Caco-2 (cell line): ENCODE results near the gene SF3B2. TPM values are rescaled to one million over a fixed set of nuclear protein-coding genes. Genes with fewer than 3 reads are reported as not detected.
A peak's percentile ranks its signal among the peaks of the same experiment; 100 is the strongest.
"Not testable (repeated sequence)": the region's sequence is repeated elsewhere in the genome, so short reads cannot be mapped to it uniquely, and the experiment has no call there.

Source experiments
- BruUV-seq: library from RNA; stranded (reverse); fragments of 400-500 nt; replicated peaks from 2 replicates; lab custom pipeline; 2021; lab: Mats Ljungman, UMichigan
- CTCF ChIA-PET: fragments of 300-600 bp; sonication (Branson Sonifier 250); formaldehyde crosslinking; loops from one replicate; lab custom pipeline; 2022; ENCODE audit warnings: antibody characterized with exemption; lab: Charles Lee
- POLR2A ChIA-PET: fragments of 300-600 bp; sonication (Branson Sonifier 250); formaldehyde crosslinking; loops from one replicate; lab custom pipeline; 2022; ENCODE audit warnings: antibody characterized with exemption; lab: Charles Lee
- DNase-seq, 2 experiments: peaks; one replicate each; pipeline versions ENCODE4 v3.0.0 to v3.0.0-alpha.2; 2020 to 2022
- H3K27me3 ChIP-seq: replicated peaks from 2 replicates; pipeline ENCODE4 v1.6.0; 2011; ENCODE audit warnings: low read length; ENCODE audit not compliant: control insufficient read depth, insufficient read depth
- H3K36me3 ChIP-seq: 2 replicates; pipeline ENCODE4 v1.5.1; 2011; ENCODE audit warnings: low read length; ENCODE audit not compliant: control insufficient read depth, insufficient read depth
- H3K4me1 ChIP-seq: fragments of 250-450 bp; sonication (Bioruptor Pico); 2 replicates; pipeline ENCODE4 v1.5.1; 2020; ENCODE audit warnings: mild to moderate bottlenecking
- H3K4me3 ChIP-seq: 2 replicates; pipeline ENCODE4 v1.5.1; 2011; ENCODE audit warnings: low read depth, mild to moderate bottlenecking, control low read depth, low read length
- H3K9me3 ChIP-seq: fragments of 250-450 bp; sonication (Bioruptor Pico); 2 replicates; pipeline ENCODE4 v1.5.1; 2020; ENCODE audit warnings: mild to moderate bottlenecking, moderate library complexity
- H3K27ac Mint-ChIP-seq: one replicate; pipeline ENCODE4 v1.8.0; 2022; ENCODE audit warnings: mixed read lengths; ENCODE audit not compliant: unreplicated experiment
- H3K27me3 Mint-ChIP-seq: one replicate; pipeline ENCODE4 v1.8.0; 2022; ENCODE audit warnings: mixed read lengths; ENCODE audit not compliant: insufficient read depth, unreplicated experiment
- H3K36me3 Mint-ChIP-seq: one replicate; pipeline ENCODE4 v1.8.0; 2022; ENCODE audit warnings: mild to moderate bottlenecking, mixed read lengths; ENCODE audit not compliant: insufficient read depth, unreplicated experiment
- H3K4me1 Mint-ChIP-seq: one replicate; pipeline ENCODE4 v1.8.0; 2022; ENCODE audit warnings: low read depth, mixed read lengths; ENCODE audit not compliant: unreplicated experiment
- H3K4me3 Mint-ChIP-seq: one replicate; pipeline ENCODE4 v1.8.0; 2022; ENCODE audit warnings: mild to moderate bottlenecking, moderate library complexity, mixed read lengths; ENCODE audit not compliant: unreplicated experiment
- H3K9me3 Mint-ChIP-seq: one replicate; pipeline ENCODE4 v1.8.0; 2022; ENCODE audit warnings: mixed read lengths; ENCODE audit not compliant: unreplicated experiment
- intact Hi-C: fragments of 100-400 bp; cut with micrococcal nuclease; formaldehyde crosslinking; loops from one replicate; pipeline ENCODE4 v1.10.0; 2022; ENCODE audit not compliant: unreplicated experiment
- total RNA-seq: library from RNA; stranded (reverse); gene quantifications from 2 replicates; pipeline ENCODE4 v1.2.3, GENCODE V29; 2022
- TF ChIP-seq, protein P1 (sequence below), 2 experiments: fragments of 200-600 bp in 1 of 2; IDR thresholded peaks; 1 replicate in 1 of 2; 2 replicates in 1 of 2; pipeline versions ENCODE4 v1.5.1 to v1.8.0; 2011 to 2022; ENCODE audit warnings: antibody characterized with exemption in 1 of 2, control low read depth in 1 of 2, inconsistent platforms in 1 of 2, low read depth in 1 of 2, low read length in 1 of 2, mild to moderate bottlenecking in 1 of 2, moderate library complexity in 1 of 2; ENCODE audit not compliant: insufficient read depth in 1 of 2, severe bottlenecking in 1 of 2, unreplicated experiment in 1 of 2

The SF3B2 gene
- total RNA-seq, 1 experiment from 2014 or later, result 224 TPM

DNA sequence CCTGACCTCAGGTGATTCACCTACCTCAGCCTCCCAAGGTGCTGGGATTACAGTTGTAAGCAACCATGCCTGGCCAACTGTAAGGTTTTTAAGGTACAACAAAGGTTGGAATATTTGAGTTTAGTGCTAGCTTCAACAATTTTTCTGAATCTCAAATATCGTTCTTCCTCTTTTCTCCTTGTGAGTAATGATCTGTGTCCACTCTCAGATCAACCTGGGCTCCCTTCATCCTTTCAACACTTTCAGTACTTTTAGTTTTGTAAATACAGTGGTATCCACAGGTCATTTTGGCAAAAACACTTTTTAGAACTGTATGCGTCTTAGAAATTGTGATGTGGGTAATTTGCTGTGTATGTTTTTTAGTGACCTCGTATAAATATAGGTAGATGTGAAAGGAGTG lies 25.8 kb downstream of the SF3B2 start:
- H3K4me1 ChIP-seq, result peaks cover 42% of the 10 kb centered on the region
- H3K4me3 ChIP-seq, result no peak overlapping the region
- no peaks in the 10 kb centered on the region for H3K9me3 ChIP-seq
- ChIA-PET CTCF (no interaction called here), POLR2A (interaction anchor here (1.4 kb wide), 1 partner anchor 25 kb away, joined by 4 read pairs; the partner anchor contains the start of gene SF3B2)
- TF ChIP-seq, protein P1, sequence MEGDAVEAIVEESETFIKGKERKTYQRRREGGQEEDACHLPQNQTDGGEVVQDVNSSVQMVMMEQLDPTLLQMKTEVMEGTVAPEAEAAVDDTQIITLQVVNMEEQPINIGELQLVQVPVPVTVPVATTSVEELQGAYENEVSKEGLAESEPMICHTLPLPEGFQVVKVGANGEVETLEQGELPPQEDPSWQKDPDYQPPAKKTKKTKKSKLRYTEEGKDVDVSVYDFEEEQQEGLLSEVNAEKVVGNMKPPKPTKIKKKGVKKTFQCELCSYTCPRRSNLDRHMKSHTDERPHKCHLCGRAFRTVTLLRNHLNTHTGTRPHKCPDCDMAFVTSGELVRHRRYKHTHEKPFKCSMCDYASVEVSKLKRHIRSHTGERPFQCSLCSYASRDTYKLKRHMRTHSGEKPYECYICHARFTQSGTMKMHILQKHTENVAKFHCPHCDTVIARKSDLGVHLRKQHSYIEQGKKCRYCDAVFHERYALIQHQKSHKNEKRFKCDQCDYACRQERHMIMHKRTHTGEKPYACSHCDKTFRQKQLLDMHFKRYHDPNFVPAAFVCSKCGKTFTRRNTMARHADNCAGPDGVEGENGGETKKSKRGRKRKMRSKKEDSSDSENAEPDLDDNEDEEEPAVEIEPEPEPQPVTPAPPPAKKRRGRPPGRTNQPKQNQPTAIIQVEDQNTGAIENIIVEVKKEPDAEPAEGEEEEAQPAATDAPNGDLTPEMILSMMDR (IDR thresholded peaks at IDR 0.05; ENCODE audit: insufficient read depth in 1 of 2, low read depth in 1 of 2, low read length in 1 of 2, severe bottlenecking in 1 of 2, unreplicated experiment in 1 of 2), result no peak
- Mint-ChIP-seq H3K9me3 (no peaks in the 10 kb centered on the region), H3K27me3 (no peaks in the 10 kb centered on the region), H3K36me3 (peaks cover 56% of the 10 kb centered on the region), H3K4me3 (no peak overlapping the region), H3K4me1 (peaks cover 28% of the 10 kb centered on the region), H3K27ac (no peak overlapping the region)
- no peaks in the 10 kb centered on the region for H3K36me3 ChIP-seq
- intact Hi-C loops, result no loop called here
- DNase-seq, result no peak
- no TSS peak for BruUV-seq
- no peaks in the 10 kb centered on the region for H3K27me3 ChIP-seq

DNA sequence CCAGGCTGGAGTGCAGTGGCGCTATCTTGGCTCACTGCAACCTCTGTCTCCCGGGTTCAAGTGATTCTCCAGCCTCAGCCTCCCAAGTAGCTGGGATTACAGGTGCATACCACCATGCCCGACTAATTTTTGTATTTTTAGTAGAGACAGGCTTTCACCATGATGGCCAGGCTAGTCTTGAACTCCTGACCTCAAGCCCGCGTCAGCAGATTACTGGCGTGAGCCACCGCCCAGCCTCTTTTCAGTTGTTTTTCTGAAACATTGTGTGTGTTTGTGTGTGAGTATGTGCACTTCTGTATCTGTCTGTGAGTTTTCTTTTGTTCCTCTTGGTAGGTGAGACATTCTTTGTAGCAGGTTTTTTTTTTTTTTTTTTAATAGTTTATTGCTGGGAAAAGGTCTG lies 26.8 kb downstream of the SF3B2 start:
- intact Hi-C loops, POLR2A ChIA-PET: not testable (repeated sequence)
- peak overlapping the region; percentile 67 for H3K27ac Mint-ChIP-seq

GRCh38 chr11:66080055-66080817 lies 28.1 kb downstream of the SF3B2 start:
- Mint-ChIP-seq H3K27ac (peak overlapping the region; percentile 27), H3K27me3 (no peaks in the 10 kb centered on the region)

More for the DNA sequence above, 26.8 kb downstream of the SF3B2 start:
- BruUV-seq, DNase-seq, CTCF ChIA-PET, H3K27me3 Mint-ChIP-seq, H3K4me3 ChIP-seq, H3K4me3 Mint-ChIP-seq, H3K9me3 ChIP-seq, H3K27me3 ChIP-seq, H3K36me3 ChIP-seq, H3K9me3 Mint-ChIP-seq: not testable (repeated sequence)
- H3K4me1 Mint-ChIP-seq, result peaks cover 28% of the 10 kb centered on the region
- H3K36me3 Mint-ChIP-seq, result peaks cover 52% of the 10 kb centered on the region
- H3K4me1 ChIP-seq, result peaks cover 52% of the 10 kb centered on the region

More at GRCh38 chr11:66080055-66080817, 28.1 kb downstream of the SF3B2 start:
- Histone ChIP-seq H3K4me1 (peaks cover 57% of the 10 kb centered on the region), H3K36me3 (no peaks in the 10 kb centered on the region), H3K27me3 (no peaks in the 10 kb centered on the region), H3K9me3 (no peaks in the 10 kb centered on the region), H3K4me3 (no peak overlapping the region)
- ChIA-PET CTCF (interaction anchor here (1.1 kb wide), 1 partner anchor 10 kb away, joined by 6 read pairs; the partner anchor contains the start of gene PACS1), POLR2A (no interaction called here)
- intact Hi-C loops, result no loop called here
- no TSS peak for BruUV-seq
- H3K36me3 Mint-ChIP-seq, result peaks cover 41% of the 10 kb centered on the region
- no peaks in the 10 kb centered on the region for H3K9me3 Mint-ChIP-seq
- H3K4me1 Mint-ChIP-seq, result peaks cover 34% of the 10 kb centered on the region
- TF ChIP-seq, protein P1 (IDR thresholded peaks at IDR 0.05; ENCODE audit: insufficient read depth in 1 of 2, low read depth in 1 of 2, low read length in 1 of 2, severe bottlenecking in 1 of 2, unreplicated experiment in 1 of 2), result no peak
- H3K4me3 Mint-ChIP-seq, result no peak overlapping the region
- peak in 1 of 2 experiments; percentile 38 for DNase-seq
